Vagina (tissue), 2 donors: Measurements from ENCODE around the gene VN1R4.
"Not testable (repeated sequence)": the region's sequence is repeated elsewhere in the genome, so short reads cannot be mapped to it uniquely, and the experiment has no call there.

Experiments
- CTCF ChIP-seq, 3 experiments: fragments of 450-650 bp in 2 of 3; fragments of 200-600 bp in 1 of 3; sonication (generic) in 1 of 3; IDR thresholded peaks; one replicate each; pipeline ENCODE4 v1.5.1; 2017 to 2019; ENCODE audit warnings: antibody characterized with exemption in 3 of 3, mild to moderate bottlenecking in 2 of 3, moderate library complexity in 2 of 3
- POLR2A ChIP-seq, 2 donors: fragments of 450-650 bp; IDR thresholded peaks; one replicate each; pipeline ENCODE4 v1.6.1; 2017; ENCODE audit warnings: antibody characterized with exemption in 2 of 2, mild to moderate bottlenecking in 2 of 2, moderate library complexity in 2 of 2

- not testable (repeated sequence) for TF ChIP-seq CTCF, POLR2A (IDR thresholded peaks at IDR 0.05)
Observed at GRCh38 chr19:53267623-53268022, at the start of gene VN1R4.
